Uterus (tissue), 4 donors: ENCODE data around the gene TM9SF2. TPM values are rescaled to one million over a fixed set of nuclear protein-coding genes. Genes with fewer than 3 reads are reported as not detected.
"Not testable (repeated sequence)": the region's sequence is repeated elsewhere in the genome, so short reads cannot be mapped to it uniquely, and the experiment has no call there.

Experiments
- DNase-seq, 2 donors: peaks; one replicate each; pipeline ENCODE4 v3.0.0-alpha.2; 2019 to 2020
- H3K27ac ChIP-seq, 2 donors: fragments of 200-600 bp; sonication (generic); 1 replicate in 1 of 2; 2 replicates in 1 of 2; pipeline ENCODE4 v1.5.1; 2016 to 2018
- H3K27me3 ChIP-seq, 2 donors: fragments of 200-600 bp; sonication (generic); one replicate each; pipeline ENCODE4 v1.5.1; 2018 to 2019; ENCODE audit warnings: control low read depth in 1 of 2
- H3K36me3 ChIP-seq, 2 donors: fragments of 200-600 bp; sonication (generic); one replicate each; pipeline ENCODE4 v1.5.1; 2019; ENCODE audit warnings: control low read depth in 1 of 2
- H3K4me1 ChIP-seq, 2 donors: fragments of 200-600 bp; sonication (generic); one replicate each; pipeline ENCODE4 v1.5.1; 2018 to 2019; ENCODE audit warnings: control low read depth in 1 of 2
- H3K4me3 ChIP-seq, 2 donors: fragments of 200-600 bp; sonication (generic); 1 replicate in 1 of 2; 2 replicates in 1 of 2; pipeline ENCODE4 v1.5.1; 2018 to 2019; ENCODE audit warnings: mild to moderate bottlenecking in 1 of 2
- H3K9me3 ChIP-seq, 2 donors: fragments of 200-600 bp; sonication (generic); one replicate each; pipeline ENCODE4 v1.5.1; 2019; ENCODE audit warnings: control low read depth in 1 of 2
- POLR2A ChIP-seq, 2 donors: fragments of 450-650 bp; IDR thresholded peaks; one replicate each; pipeline ENCODE4 v1.6.1; 2016; ENCODE audit warnings: antibody characterized with exemption in 2 of 2, mild to moderate bottlenecking in 1 of 2, moderate library complexity in 1 of 2
- intact Hi-C: fragments of 100-400 bp; cut with DNase I; formaldehyde crosslinking; loops from one replicate; pipeline ENCODE4 v1.15.1; 2023; ENCODE audit warnings: low total_unique reads
- total RNA-seq, 4 donors: library from RNA; depleted of rRNA in 3 of 4; stranded (reverse); fragments of >200 nt in 3 of 4; gene quantifications; one replicate each; pipeline versions ENCODE4 v1.1.0 to v1.2.4, GENCODE V29; 2014 to 2023
- TF ChIP-seq, protein P1 (sequence below), 4 experiments: fragments of 200-600 bp in 2 of 4; fragments of 450-650 bp in 2 of 4; sonication (generic) in 2 of 4; IDR thresholded peaks; one replicate each; pipeline ENCODE4 v1.5.1; 2016 to 2019; ENCODE audit warnings: antibody characterized with exemption in 4 of 4, mild to moderate bottlenecking in 2 of 4, moderate library complexity in 1 of 4
- donor health status: DM: yes; HTN: yes; CAD: no.

TM9SF2 gene
- total RNA-seq, 4 donors from 2014 or later: 70.9 to 219 (median 99.9) TPM

DNA sequence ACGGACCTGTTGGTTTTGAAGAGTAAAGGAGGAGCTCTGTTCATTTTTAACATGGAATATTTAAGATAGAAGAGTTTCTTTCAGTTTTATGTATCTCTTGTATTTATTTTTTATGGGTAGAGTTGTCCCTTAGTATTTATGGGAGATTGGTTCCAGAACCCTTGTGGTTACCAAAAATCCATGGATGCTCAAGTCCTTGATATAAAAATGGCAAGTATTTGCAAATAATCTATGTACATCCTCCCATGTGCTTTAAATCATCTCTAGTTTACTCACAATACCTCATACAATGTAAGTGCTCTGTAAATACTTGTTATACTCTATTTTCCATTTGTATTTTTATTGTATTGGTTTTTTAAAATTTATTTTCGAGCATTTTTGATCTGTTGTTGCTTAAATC lies 63.1 kb downstream of the TM9SF2 start:
- Histone ChIP-seq H3K27ac (no peak overlapping the region), H3K4me3 (no peak overlapping the region), H3K36me3 (no peaks in the 10 kb centered on the region), H3K9me3 (no peaks in the 10 kb centered on the region), H3K4me1 (no peaks in the 10 kb centered on the region), H3K27me3 (no peaks in the 10 kb centered on the region)
- TF ChIP-seq, protein P1, sequence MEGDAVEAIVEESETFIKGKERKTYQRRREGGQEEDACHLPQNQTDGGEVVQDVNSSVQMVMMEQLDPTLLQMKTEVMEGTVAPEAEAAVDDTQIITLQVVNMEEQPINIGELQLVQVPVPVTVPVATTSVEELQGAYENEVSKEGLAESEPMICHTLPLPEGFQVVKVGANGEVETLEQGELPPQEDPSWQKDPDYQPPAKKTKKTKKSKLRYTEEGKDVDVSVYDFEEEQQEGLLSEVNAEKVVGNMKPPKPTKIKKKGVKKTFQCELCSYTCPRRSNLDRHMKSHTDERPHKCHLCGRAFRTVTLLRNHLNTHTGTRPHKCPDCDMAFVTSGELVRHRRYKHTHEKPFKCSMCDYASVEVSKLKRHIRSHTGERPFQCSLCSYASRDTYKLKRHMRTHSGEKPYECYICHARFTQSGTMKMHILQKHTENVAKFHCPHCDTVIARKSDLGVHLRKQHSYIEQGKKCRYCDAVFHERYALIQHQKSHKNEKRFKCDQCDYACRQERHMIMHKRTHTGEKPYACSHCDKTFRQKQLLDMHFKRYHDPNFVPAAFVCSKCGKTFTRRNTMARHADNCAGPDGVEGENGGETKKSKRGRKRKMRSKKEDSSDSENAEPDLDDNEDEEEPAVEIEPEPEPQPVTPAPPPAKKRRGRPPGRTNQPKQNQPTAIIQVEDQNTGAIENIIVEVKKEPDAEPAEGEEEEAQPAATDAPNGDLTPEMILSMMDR (IDR thresholded peaks at IDR 0.05): no peak
- no peak for TF ChIP-seq POLR2A (IDR thresholded peaks at IDR 0.05)
- intact Hi-C loops: no loop called here
- no peak for DNase-seq

GRCh38 chr13:99565478-99566124 lies 64.3 kb downstream of the TM9SF2 start:
- intact Hi-C loops: no loop called here
- Histone ChIP-seq H3K9me3 (no peaks in the 10 kb centered on the region), H3K27me3 (no peaks in the 10 kb centered on the region), H3K27ac (no peak overlapping the region), H3K4me3 (no peak overlapping the region), H3K36me3 (no peaks in the 10 kb centered on the region), H3K4me1 (no peaks in the 10 kb centered on the region)
- TF ChIP-seq, protein P1 (IDR thresholded peaks at IDR 0.05): no peak
- no peak for TF ChIP-seq POLR2A (IDR thresholded peaks at IDR 0.05)
- DNase-seq: no peak

DNA sequence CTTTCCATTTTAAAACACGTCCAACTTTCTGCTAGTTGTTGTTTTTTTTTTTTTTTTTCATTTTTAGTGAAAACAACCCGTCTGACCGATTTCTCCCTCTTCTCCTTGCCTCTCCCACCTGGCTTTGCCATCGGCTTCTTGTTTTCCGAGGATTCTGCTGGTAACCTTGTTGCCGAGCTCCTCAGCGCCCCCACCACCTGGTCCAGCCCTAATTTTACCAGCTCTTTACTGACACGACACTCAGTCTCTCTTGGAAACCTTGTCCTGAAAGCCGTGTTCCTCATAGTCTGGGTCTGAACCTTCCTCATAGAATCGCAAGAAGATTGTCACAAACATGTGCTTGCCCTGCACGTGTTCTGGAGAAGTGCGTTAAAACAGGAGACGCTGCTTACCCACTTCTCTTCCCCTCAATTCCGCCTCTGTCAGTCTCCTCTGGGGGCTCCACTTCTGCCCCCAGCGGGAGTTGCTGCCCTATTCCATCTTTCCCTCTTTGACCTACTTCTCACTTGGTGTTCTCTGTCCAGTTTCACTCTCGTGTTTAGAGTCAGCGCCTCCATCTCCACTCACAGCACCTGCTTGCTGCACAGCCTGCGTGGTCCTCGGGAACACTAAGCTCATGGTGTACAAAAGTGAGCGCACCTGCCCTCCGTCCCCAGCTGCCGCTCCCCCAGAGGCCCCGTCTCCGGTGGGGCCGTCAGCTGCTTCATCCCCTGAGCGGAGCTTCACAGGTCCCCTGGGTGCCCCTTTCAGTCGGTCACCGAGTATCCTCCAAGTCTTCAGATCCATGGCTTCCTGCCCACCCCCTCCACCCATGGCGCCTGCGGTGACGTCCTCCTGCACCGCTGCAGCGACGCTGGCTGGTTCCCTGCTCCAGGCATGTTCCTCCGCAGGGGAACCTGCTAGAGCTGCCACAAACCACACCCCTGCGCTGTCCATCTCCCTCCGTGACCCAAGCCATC lies 65.1 kb downstream of the TM9SF2 start:
- intact Hi-C loops: no loop called here
- no peaks in the 10 kb centered on the region for H3K36me3 ChIP-seq
- DNase-seq: no peak
- H3K9me3 ChIP-seq: no peaks in the 10 kb centered on the region
- TF ChIP-seq, protein P1 (IDR thresholded peaks at IDR 0.05): no peak
- TF ChIP-seq POLR2A (IDR thresholded peaks at IDR 0.05): no peak
- H3K27ac ChIP-seq: no peak overlapping the region
- H3K4me1 ChIP-seq: no peaks in the 10 kb centered on the region
- no peaks in the 10 kb centered on the region for H3K27me3 ChIP-seq
- no peak overlapping the region for H3K4me3 ChIP-seq

DNA sequence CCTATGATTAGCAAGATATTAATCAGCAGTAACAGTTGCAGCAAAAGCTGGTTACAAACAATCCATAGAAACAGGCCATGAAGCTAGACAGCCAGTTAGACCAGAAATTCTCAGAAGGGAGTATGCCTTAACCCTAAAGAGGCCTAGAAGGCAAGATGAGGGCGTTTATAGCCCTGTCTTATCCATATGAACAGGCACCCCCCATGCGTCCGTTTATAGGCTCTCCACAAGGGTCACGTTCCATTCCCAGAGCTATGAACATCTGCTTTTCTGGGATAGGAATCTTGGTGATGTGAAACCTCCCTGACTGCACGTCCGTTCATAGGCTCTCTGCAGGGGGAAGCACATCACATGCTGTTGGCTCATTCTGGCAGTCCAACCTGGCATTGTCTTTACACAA lies 67.6 kb downstream of the TM9SF2 start:
- intact Hi-C loops, H3K4me1 ChIP-seq, H3K4me3 ChIP-seq, H3K9me3 ChIP-seq, H3K27me3 ChIP-seq, DNase-seq, H3K36me3 ChIP-seq, H3K27ac ChIP-seq: not testable (repeated sequence)

DNA sequence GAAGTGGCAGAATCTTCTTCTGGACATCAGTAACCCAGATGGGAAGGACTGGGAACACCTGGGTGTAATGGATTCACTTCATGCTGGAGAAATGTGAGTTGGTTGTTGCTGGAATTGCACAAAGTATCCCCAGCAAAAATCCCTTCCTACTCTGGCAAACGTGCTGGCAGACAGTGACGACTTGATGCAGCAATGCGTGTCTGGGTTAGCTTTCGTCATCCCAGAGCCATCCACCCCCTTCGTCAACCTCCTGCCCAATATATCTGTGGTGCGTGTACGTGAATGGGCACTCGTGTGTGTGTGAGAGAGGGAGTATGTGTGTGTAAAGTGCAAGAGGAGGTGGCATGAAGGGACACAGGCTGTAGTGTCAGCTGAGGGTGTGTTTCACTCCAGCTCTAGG lies 70.9 kb downstream of the TM9SF2 start:
- Histone ChIP-seq H3K4me3 (no peak overlapping the region), H3K36me3 (no peaks in the 10 kb centered on the region), H3K9me3 (no peaks in the 10 kb centered on the region), H3K27ac (no peak overlapping the region), H3K27me3 (no peaks in the 10 kb centered on the region), H3K4me1 (no peaks in the 10 kb centered on the region)
- intact Hi-C loops: no loop called here
- no peak for DNase-seq
- TF ChIP-seq POLR2A (IDR thresholded peaks at IDR 0.05): no peak
- TF ChIP-seq, protein P1 (IDR thresholded peaks at IDR 0.05): no peak
